Cerebellar cortex (tissue), 1 donor: ENCODE measurements around the gene IGFBP5.

ENCODE experiments used
- DNase-seq: peaks from one replicate; pipeline ENCODE4 v3.0.0-alpha.2; 2015; ENCODE audit warnings: low spot score

IGFBP5 gene

DNA sequence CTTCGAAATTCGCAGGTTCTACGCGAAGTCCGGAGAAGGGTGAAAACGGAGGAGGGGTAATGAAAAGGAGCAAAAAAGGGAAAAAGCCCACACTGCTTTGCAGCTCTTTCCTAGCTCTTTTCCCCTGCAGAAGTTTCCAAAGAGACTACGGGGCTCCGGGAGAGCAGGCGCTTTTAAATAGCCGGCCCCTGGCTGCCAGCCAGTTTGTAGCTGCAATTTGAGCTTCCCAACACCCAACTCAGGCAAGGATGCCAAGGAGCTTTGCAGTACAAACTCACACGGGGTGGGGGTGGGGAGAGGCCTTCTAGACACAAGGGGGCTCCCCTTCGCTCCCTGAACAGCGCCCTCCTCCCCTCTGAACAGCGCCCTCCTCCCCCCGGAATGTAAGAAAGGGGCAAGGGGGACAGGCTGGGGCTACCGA, at the start of gene IGFBP5:
Gene IGFBP5 (minus strand): TSS at position 149 of the 421 bp plus-strand sequence. CDS start 774 bp downstream, outside the sequence.
- DNase-seq, result peak; percentile 79

DNA sequence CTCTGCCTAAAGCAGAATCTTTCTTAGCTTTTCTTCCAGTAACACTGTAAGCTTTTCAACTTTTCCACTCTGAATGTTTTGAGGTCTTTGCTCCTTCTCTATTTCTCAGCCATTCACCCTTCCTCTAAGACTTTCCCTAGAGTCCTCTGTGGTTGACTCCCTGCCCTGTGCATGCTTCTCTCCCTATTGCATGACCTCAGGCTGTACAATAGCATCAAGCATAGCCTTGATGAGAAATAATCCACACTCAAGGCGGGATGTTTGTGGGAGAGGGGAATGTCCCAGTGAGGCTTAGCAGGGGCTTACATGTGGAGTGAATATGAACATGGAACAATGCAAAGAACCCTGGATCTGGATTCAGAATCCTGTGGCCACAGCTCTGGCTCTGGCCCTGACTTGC, 48.4 kb upstream of the IGFBP5 start:
- no peak for DNase-seq

GRCh38 chr2:216742411-216742810, 47.1 kb upstream of the IGFBP5 start:
- DNase-seq, result no peak

DNA sequence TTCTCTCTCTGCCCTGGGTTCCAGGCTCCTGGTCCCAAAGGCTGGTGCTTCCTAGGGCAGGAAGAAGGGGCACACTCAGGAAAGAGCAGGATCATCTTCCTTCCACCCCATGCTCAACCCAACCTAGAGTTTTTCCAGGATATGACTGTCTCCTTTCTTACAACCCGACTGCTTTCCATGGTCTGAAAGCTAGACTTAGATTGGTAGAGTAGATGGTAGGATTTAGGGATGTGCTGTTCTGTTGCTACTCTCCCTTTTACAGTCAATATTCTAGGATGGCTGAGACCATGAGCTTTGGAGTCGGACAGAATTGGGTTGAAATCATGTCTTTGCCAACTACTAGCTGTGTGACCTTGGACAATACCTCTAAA, 45.9 kb upstream of the IGFBP5 start:
- no peak for DNase-seq

- no peak for DNase-seq
These were observed 45.3 kb upstream of the IGFBP5 start for GRCh38 chr2:216740557-216741222.

DNA sequence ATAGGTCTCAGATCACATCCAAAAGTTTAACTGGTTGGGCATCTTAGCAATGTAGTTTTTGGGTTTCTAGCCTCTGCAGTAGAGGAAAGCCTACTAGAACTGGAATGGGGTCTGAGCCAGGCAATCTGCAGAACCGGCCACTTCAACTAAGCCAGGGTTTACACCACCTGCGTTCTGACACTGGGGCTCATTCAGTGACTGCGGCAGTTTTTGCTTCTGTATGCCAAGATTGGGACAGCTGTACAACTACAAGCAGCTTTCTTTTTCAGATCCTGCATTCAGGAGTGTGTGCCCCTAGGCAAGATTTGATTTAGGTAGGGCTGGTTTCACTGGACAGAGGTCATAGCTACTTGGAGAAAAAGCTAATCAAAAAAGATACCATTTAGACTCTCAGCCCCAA, 43.7 kb upstream of the IGFBP5 start:
- no peak for DNase-seq

GRCh38 chr2:216737676-216738075, 42.3 kb upstream of the IGFBP5 start:
- no peak for DNase-seq

- no peak for DNase-seq
These were observed 41.0 kb upstream of the IGFBP5 start for GRCh38 chr2:216736326-216736725.

- DNase-seq, result no peak
These were observed 40.3 kb upstream of the IGFBP5 start for GRCh38 chr2:216735668-216736067.

DNA sequence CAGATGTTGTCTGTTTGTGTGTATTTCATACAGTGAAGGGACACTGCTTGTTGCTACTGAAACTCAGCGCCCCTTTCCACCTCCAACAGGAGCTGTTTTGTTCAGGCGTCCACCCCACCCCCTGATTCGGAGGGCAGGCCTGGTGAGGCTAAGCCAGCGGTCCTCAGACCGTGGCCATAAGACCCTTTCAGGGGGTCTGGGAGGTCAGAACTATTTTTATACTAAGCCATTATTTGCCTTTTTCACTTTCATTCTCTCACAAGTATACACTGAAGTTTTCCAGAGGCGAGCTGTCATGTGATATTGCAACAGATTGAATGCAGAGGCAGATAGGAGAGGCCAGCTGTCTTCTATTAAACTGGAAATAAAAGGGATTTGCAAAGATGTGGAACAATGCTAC, 39.7 kb upstream of the IGFBP5 start:
- DNase-seq, result no peak

- no peak for DNase-seq
These were observed 37.7 kb upstream of the IGFBP5 start for GRCh38 chr2:216733046-216733445.

- DNase-seq, result no peak
These were observed 37.0 kb upstream of the IGFBP5 start for GRCh38 chr2:216732334-216732733.

DNA sequence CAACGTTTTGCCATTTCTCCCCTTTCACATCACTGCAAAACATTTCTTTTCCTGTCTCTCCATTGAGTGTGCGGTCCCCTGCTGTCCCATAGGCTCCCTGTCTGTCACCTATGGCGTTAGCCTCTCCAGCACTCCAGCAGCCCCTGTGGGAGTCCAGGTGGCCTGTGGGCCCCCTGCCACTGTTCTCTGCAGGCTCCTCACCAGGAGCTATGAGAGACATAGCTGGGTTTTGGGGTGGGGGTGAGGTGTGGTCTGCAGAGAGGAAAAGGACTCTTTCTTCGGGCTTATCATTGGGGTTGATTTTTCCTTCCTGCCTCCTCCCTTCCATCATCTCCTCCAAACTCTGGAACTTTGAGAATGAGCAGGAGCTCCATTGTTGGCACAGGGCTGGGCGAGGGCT, 36.1 kb upstream of the IGFBP5 start:
- no peak for DNase-seq

DNA sequence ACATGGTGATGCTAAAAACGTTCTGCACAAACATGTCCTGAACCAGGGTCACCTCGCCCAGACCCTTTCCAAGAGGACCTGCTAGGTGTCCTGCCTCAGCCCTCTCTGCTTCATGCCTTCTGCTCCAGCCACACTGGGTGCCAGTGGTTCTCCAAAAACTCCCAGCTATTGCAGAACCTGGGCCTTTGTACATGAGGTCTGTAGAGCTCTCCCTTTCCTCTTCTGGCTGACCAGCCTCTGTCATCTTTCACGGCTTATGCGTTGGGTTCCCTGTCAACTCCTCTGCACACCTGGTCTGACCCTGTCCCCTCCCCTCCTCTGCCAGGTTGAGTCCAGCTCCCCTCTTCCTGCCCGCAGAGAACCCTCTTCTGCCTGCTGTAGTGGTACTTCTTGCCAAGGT, 35.5 kb upstream of the IGFBP5 start:
- no peak for DNase-seq

DNA sequence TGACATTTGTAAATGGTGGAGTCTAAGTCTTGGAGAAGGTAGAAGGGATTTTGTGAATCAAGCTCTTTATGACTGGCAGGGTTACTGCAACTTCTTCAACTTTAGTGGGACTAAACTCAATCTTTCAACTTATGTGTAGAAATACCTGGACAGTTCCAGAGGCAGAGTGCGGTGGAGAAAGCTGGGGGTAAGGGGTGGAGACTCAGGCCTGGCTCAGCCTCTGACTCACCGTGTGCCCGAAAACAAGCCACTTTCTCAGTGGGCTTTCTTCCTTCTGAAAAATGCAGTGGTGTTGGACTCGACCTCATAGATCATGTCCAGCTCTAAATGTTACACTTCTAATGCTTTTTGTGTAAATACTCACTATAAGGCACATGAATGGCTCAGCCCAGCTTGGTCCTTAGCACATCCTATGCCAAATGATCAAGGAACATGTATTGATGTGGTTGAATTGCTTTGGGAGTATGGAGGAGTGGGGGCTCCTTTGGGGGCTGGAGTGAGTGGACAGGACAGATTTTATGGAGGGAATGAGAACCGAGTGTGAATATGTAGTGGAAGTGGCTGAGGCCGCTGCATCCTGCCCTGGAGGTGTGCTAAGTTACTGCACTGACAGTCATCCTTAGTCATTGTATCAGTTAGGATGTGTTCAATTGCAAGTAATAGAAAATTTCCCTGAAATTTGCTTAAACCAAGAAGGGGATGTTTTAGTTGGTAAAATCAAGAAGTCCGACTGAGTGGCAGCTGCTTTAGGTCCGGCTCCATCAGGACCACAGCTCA, 32.2 kb upstream of the IGFBP5 start:
- no peak for DNase-seq

GRCh38 chr2:216724190-216724589, 28.8 kb upstream of the IGFBP5 start:
- DNase-seq, result no peak

DNA sequence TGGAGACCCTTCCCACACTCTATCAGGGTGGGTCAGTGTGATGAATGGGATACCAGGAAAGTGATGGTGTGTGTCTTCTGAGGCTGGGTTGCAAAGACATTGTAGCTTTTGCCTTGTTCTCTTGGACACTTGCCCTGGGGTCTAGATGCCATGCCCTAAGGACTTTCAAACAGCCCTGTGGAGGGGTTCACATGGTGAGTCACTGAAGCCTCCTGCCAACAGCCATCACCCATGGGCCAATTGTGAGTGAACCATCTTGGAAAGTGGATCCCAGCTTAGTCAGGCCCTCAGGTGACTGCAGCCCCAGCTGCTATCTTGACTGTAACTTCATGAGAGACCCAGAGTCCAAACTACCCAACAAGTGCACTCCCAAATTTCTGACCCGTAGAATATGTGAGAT, 25.8 kb upstream of the IGFBP5 start:
- DNase-seq, result no peak

- no peak for DNase-seq
These were observed 25.4 kb upstream of the IGFBP5 start for GRCh38 chr2:216720722-216721121.

DNA sequence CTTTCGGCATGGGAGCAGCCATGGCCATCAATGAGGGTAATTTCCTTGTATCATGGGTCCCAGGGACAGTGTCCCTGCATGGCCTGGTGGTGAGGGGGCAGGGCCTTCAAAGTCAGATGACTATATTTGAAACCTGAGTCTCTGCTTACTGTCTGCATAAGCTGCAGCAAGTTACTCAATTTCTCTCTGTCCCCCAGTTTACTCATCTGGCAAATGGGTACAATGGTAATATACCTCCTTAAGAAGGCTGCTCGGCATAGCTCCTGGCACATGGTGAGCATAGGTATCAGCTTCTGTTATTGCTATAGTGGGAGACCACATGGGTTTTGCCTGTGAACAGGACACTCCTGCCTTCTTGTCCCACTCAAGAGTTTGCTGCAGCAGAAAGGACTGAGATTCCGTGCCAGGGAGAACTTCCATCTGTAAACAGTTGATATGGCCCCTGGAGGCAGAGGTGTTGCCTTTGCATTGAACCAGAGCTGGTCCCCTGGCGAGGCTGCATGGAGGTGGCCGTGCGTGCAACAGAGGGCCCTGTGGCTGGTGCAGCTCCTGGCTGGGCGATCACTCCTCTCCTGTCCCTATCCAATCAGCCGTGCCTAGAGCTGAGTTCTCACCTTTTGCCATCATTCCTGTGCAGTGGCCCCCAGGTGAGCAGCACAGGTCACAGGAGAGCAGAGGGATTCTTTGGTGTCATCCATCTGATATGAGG, 22.7 kb upstream of the IGFBP5 start:
- no peak for DNase-seq

- no peak for DNase-seq
These were observed 22.1 kb upstream of the IGFBP5 start for GRCh38 chr2:216717491-216717901.

DNA sequence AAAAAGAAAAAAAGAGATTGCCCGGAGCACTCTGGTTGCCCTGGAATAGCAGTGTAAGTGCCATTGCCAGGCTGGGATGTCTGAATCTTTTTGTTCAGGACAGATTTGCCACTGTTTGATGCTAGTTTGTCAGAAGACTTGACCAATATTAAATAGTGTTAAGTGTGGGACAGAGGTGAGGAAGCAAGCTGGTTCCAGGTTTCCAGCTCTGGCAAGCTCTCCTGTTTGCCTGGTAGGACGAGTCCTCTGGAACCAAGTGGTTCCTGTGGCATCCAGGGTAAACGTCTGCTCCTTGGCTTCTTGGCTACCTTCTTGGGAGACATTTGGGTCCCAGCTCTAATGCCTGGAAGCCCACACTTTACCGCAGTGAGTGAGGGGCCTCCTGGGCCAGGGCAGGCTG, 20.8 kb upstream of the IGFBP5 start:
- no peak for DNase-seq

DNA sequence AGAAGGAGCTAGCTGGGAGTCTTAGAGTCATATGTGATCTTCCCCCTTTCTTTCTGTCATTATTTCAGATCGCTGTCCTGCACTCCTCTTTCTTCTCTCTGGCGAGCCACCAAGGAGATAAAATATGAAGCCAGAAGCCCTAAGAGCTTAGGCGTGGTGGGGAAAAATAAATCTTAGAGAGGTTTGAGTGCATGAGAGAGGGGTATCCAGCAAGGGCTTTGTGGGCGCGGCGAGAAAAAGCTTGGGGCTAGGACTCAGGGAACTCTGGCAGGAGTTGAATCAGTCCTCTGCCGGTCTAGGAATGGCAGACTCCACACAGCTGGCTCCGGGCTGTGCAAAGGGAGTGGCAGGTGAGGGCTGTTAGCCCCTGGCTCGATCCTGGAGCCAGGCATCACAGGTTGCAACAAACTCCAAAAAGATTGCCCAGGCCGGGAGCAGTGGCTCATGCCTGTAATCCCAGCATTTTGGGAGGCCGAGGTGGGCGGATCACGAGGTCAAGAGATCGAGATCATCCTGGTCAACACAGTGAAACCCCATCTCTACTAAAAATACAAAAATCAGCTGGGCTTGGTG, 20.1 kb upstream of the IGFBP5 start:
- no peak for DNase-seq

DNA sequence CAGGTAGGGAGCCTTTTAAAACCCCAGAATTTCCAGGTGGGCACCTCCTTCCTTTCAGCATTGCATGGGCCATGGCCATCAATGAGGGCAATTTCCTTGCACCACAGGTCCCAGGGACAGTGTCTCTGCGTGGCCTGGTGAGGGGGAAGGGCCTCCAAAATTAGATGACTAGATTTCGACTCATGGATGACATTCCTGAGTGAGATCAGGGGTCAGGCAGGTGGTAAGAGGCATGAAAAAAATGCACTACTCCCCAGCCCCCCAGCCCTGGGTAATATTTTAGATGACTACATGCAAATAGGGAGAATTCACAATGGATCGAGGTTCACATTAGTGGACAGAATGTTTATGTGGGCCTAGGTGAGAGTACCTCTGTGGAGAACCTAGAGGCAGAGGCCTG, 19.0 kb upstream of the IGFBP5 start:
- no peak for DNase-seq
